ENCODE measurements around the gene MUC4.

GRCh38 chr3:195802261-195802701 is 9.4 kb downstream of the MUC4 start:
- TF ChIP-seq CTCF (IDR thresholded peaks at IDR 0.05): no peak
- TF ChIP-seq POLR2A (IDR thresholded peaks at IDR 0.05): no peak

Data from gastroesophageal sphincter (tissue), 3 donors.